HepG2 (cell line): ENCODE results near the gene SYNM. TPM values are rescaled to one million over a fixed set of nuclear protein-coding genes. Genes with fewer than 3 reads are reported as not detected.

Experiments
- ATAC-seq: fragments of 200-7000 bp; cut with Tn5 transposase; 3 replicates; pipeline ENCODE4 v1.9.1; 2020; ENCODE audit warnings: mild to moderate bottlenecking, moderate library complexity
- BruUV-seq: library from RNA; stranded (reverse); fragments of 400-500 nt; replicated peaks from 2 replicates; lab custom pipeline; 2021; lab: Mats Ljungman, UMichigan
- CTCF ChIA-PET: fragments of 300-600 bp; formaldehyde crosslinking; extraction: SDS; loops from one replicate; lab custom pipeline; 2021; ENCODE audit warnings: low total read pairs, inconsistent platforms, low intra/inter-chr PET ratio; lab: Yijun Ruan, JAX
- POLR2A ChIA-PET: fragments of 350-600 bp; sonication (Branson Sonifier 250); formaldehyde crosslinking; loops from one replicate; lab custom pipeline; 2020; ENCODE audit warnings: antibody characterized with exemption, inconsistent platforms; lab: Yijun Ruan, JAX
- DNase-seq: peaks from one replicate; pipeline ENCODE4 v3.0.0-alpha.2; 2015; ENCODE audit warnings: low spot score
- FAIRE-seq: peaks from 3 replicates; lab custom pipeline; 2011; peaks lifted over from hg19 to GRCh38; lab: Jason Lieb, UNC
- H2AFZ ChIP-seq: one replicate; pipeline ENCODE4 v1.6.1; 2011; ENCODE audit warnings: low read length, inconsistent platforms
- H3K27ac ChIP-seq: fragments of 300-600 bp; 3 replicates; pipeline ENCODE4 v1.8.0; 2011; ENCODE audit warnings: mixed run types, mild to moderate bottlenecking, mixed read lengths, low read length, inconsistent platforms; ENCODE audit not compliant: insufficient read depth; ENCODE audit errors: extremely low read length
- H3K27me3 ChIP-seq, 2 experiments: fragments of 200-600 bp in 1 of 2; 2 replicates in 1 of 2; 3 replicates in 1 of 2; pipeline versions ENCODE4 v1.6.0 to v1.8.0; 2011; ENCODE audit warnings: low read length in 2 of 2, mild to moderate bottlenecking in 2 of 2, moderate library complexity in 2 of 2, inconsistent platforms in 1 of 2; ENCODE audit not compliant: insufficient read depth in 2 of 2, control insufficient read depth in 1 of 2
- H3K36me3 ChIP-seq, 2 experiments: fragments of 200-600 bp in 1 of 2; replicated peaks in 1 of 2; 2 replicates in 1 of 2; 3 replicates in 1 of 2; pipeline versions ENCODE4 v1.5.1 to v1.8.0; 2011; ENCODE audit warnings: low read length in 2 of 2, inconsistent platforms in 1 of 2; ENCODE audit not compliant: insufficient read depth in 2 of 2, control insufficient read depth in 1 of 2
- H3K4me1 ChIP-seq: 2 replicates; pipeline ENCODE4 v1.5.1; 2012; ENCODE audit warnings: low read length, inconsistent platforms; ENCODE audit not compliant: insufficient read depth
- H3K4me2 ChIP-seq: 2 replicates; pipeline ENCODE4 v1.6.0; 2011; ENCODE audit warnings: low read depth, low read length, inconsistent platforms
- H3K4me3 ChIP-seq, 3 experiments: fragments of 200-600 bp in 1 of 3; sonication (generic), shearing (Covaris generic) in 1 of 3; replicated peaks in 1 of 3; 2 replicates each; pipeline ENCODE4 v1.5.1; 2011 to 2016; ENCODE audit warnings: low read length in 3 of 3, inconsistent platforms in 2 of 3, low read depth in 2 of 3, mild to moderate bottlenecking in 2 of 3, control low read depth in 1 of 3, mixed read lengths in 1 of 3; ENCODE audit not compliant: insufficient read depth in 1 of 3
- H3K79me2 ChIP-seq: one replicate; pipeline ENCODE4 v1.6.1; 2011; ENCODE audit warnings: low read length, inconsistent platforms; ENCODE audit not compliant: insufficient read depth
- H3K9ac ChIP-seq: 2 replicates; pipeline ENCODE4 v1.6.0; 2011; ENCODE audit warnings: mild to moderate bottlenecking, low read depth, low read length, inconsistent platforms; ENCODE audit not compliant: insufficient read depth
- H3K9me3 ChIP-seq: 2 replicates; pipeline ENCODE4 v1.5.1; 2012; ENCODE audit warnings: mild to moderate bottlenecking, low read length
- H4K20me1 ChIP-seq: 2 replicates; pipeline ENCODE4 v1.6.0; 2011; ENCODE audit warnings: inconsistent platforms, mild to moderate bottlenecking, low read length, moderate library complexity; ENCODE audit not compliant: insufficient read depth
- HNF4A ChIP-seq: sonication (generic); formaldehyde crosslinking; IDR thresholded peaks from 2 replicates; pipeline ENCODE4 v1.4.0; 2020; ENCODE audit warnings: missing genetic modification reagents
- NFIC ChIP-seq: IDR thresholded peaks from 2 replicates; pipeline ENCODE4 v1.6.1; 2012; ENCODE audit warnings: mild to moderate bottlenecking, low read length, inconsistent platforms
- PBX3 ChIP-seq: sonication (generic); formaldehyde crosslinking; IDR thresholded peaks from 2 replicates; pipeline ENCODE4 v1.8.1; 2023; ENCODE audit warnings: missing genetic modification reagents, inconsistent platforms, borderline replicate concordance
- RFX5 ChIP-seq: IDR thresholded peaks from 2 replicates; pipeline ENCODE4 v1.6.1; 2011; ENCODE audit warnings: low read depth, low read length, improper control_type of control experiment
- RFXANK ChIP-seq: IDR thresholded peaks from 2 replicates; pipeline ENCODE4 v1.6.1; 2016
- SALL2 ChIP-seq: sonication (generic); formaldehyde crosslinking; IDR thresholded peaks from 2 replicates; pipeline ENCODE4 v1.8.1; 2023; ENCODE audit warnings: mild to moderate bottlenecking, missing genetic modification reagents, inconsistent platforms
- ZHX2 ChIP-seq, 2 experiments: sonication (generic) in 1 of 2; formaldehyde crosslinking in 1 of 2; IDR thresholded peaks; 2 replicates each; pipeline versions ENCODE4 v1.6.1 to v1.9.0; 2014 to 2022; ENCODE audit warnings: antibody characterized with exemption in 1 of 2, borderline replicate concordance in 1 of 2, inconsistent platforms in 1 of 2, low read depth in 1 of 2, missing genetic modification reagents in 1 of 2
- ZNF138 ChIP-seq: sonication (generic); formaldehyde crosslinking; IDR thresholded peaks from 2 replicates; pipeline ENCODE4 v1.5.0; 2020; ENCODE audit warnings: mild to moderate bottlenecking, low read depth, missing genetic modification reagents
- ZNF18 ChIP-seq: sonication (generic); formaldehyde crosslinking; IDR thresholded peaks from 2 replicates; pipeline ENCODE4 v1.8.0; 2022; ENCODE audit warnings: mild to moderate bottlenecking, missing genetic modification reagents; ENCODE audit not compliant: insufficient replicate concordance
- ZNF800 ChIP-seq: sonication (generic); formaldehyde crosslinking; IDR thresholded peaks from 2 replicates; pipeline ENCODE4 v1.4.0; 2020; ENCODE audit warnings: missing genetic modification reagents
- ZSCAN30 ChIP-seq: sonication (generic); formaldehyde crosslinking; IDR thresholded peaks from 2 replicates; pipeline ENCODE4 v1.5.0; 2020; ENCODE audit warnings: mild to moderate bottlenecking, missing genetic modification reagents
- WGBS: methylation state at CpG from one replicate; pipeline ENCODE4 v1.1.6; 2017; ENCODE audit warnings: low lambda C conversion rate; 5-methylcytosine and 5-hydroxymethylcytosine counted together
- in situ Hi-C: cut with HindIII; loops from 2 replicates; pipeline ENCODE4 v1.10.0; 2017; ENCODE audit warnings: low pct_unique_long_range_greater_than_20kb; ENCODE audit not compliant: extremely low pct_ligation_motif_present
- intact Hi-C: fragments of 100-400 bp; cut with micrococcal nuclease; formaldehyde crosslinking; loops from one replicate; pipeline ENCODE4 v1.10.0; 2022; ENCODE audit not compliant: unreplicated experiment
- polyA plus RNA-seq, 8 experiments: library from polyadenylated mRNA; depleted of rRNA in 3 of 8; stranded (reverse) in 7 of 8; unstranded in 1 of 8; fragments of >200 nt; fragmentation: Illumina TruSeq in 4 of 8; extraction: Trizol in 4 of 8; gene quantifications; 2 replicates each; pipeline versions ENCODE4 v1.2.1 to v1.2.3, GENCODE V29; 2011 to 2016; ENCODE audit warnings: low read depth in 4 of 8, missing spikeins in 1 of 8, mixed read lengths in 1 of 8; ENCODE audit not compliant: insufficient read depth in 1 of 8
- total RNA-seq, 5 experiments: library from RNA; depleted of rRNA; stranded (reverse); fragments of >200 nt; fragmentation: Illumina TruSeq; extraction: Trizol; gene quantifications; 2 replicates each; pipeline ENCODE4 v1.2.3, GENCODE V29; 2016; ENCODE audit warnings: low read depth in 1 of 5

SYNM gene
- total and polyA plus RNA-seq, 2 of the 13 experiments (the other 11 are each of a cell fraction or from before 2014, with no cell fraction given), result 1.1 to 3.7 TPM

GRCh38 chr15:99095626-99096025, 9.3 kb upstream of the SYNM start:
- WGBS, result 28% methylated on average over 3 of the region's 3 CpGs
- no peak for DNase-seq
- intact Hi-C loops (no loop called here), in situ Hi-C loops (no loop called here)
- Histone ChIP-seq H3K4me3 (no peak overlapping the region), H4K20me1 (no peaks in the 10 kb centered on the region), H3K4me1 (no peaks in the 10 kb centered on the region; the same call in 1 of the 2 replicates), H3K4me2 (no peak overlapping the region), H3K9ac (no peak overlapping the region), H3K27ac (no peak overlapping the region), H3K9me3 (no peaks in the 10 kb centered on the region), H3K27me3 (peaks cover 14 to 56% of the 10 kb centered on the region in 2 experiments), H3K36me3 (no peaks in the 10 kb centered on the region), H3K79me2 (no peaks in the 10 kb centered on the region), H2AFZ (no peak overlapping the region)
- no peak for TF ChIP-seq RFXANK (CRISPR knock-in tag)
- no peak for TF ChIP-seq ZNF800
- no peak for TF ChIP-seq ZNF138
- TF ChIP-seq RFX5, result no peak
- TF ChIP-seq NFIC, result no peak
- no peak for TF ChIP-seq PBX3 (CRISPR knock-in tag)
- no peak for TF ChIP-seq ZNF18 (CRISPR knock-in tag)
- no peak for TF ChIP-seq ZHX2 (IDR thresholded peaks at IDR 0.05; ENCODE audit: low read depth)
- no peak for TF ChIP-seq ZHX2 (CRISPR knock-in tag; IDR thresholded peaks at IDR 0.05; ENCODE audit: borderline replicate concordance)
- TF ChIP-seq ZSCAN30, result no peak
- no peak for TF ChIP-seq HNF4A (CRISPR knock-in tag)
- TF ChIP-seq SALL2, result no peak
- no TSS peak for BruUV-seq
- POLR2A ChIA-PET, result no interaction called here
- ATAC-seq, result no peak
- CTCF ChIA-PET, result no interaction called here
- FAIRE-seq, result no peak
